Smooth muscle cell of the brain vasculature (primary cell): ENCODE data around the gene DSG2.
A peak's percentile ranks its signal among the peaks of the same experiment; 100 is the strongest.
"Not testable (repeated sequence)": the region's sequence is repeated elsewhere in the genome, so short reads cannot be mapped to it uniquely, and the experiment has no call there.

Source experiments
- DNase-seq: peaks from one replicate; pipeline ENCODE4 v3.0.0-alpha.2; 2012; ENCODE audit warnings: low read depth, low spot score

Gene DSG2

DNA sequence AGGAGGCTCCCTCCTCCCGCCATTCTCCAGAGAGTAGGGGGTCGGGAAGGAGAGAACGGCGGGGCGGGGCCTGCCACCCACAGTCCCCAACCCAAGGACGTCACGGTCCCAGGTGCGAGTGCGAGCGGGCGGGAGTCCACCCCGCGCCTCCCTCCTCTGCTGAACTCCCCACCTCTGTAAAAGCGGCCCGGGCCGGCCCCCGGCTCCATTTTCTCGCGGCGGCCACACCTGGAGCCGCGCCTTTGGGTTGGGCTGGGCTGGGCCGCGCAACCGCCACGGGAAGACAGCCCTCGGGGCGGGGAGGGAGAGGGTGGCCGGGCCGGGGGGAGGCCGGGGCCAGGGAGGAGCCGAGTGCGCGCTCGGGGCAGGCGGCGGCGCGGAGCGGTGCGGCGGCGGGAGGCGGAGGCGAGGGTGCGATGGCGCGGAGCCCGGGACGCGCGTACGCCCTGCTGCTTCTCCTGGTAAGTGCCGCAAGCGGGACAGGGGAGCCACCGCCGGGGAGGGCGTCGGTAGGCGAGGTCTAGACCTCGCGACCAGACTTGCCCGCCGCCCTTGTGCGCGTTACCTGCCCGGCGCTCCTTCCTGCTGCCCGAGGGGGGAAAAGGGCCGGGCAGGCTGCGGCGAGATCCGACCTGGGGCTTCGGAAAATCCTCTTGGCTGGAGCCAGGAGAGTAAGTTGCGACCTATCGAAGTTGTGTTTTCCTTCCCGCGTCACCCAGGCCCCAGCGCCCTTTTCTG is at the start of gene DSG2:
DSG2 (plus strand) TSS at position 342 of the 738 bp plus-strand sequence; CDS start at position 417, 75 bp downstream.
- no peak for DNase-seq

GRCh38 chr18:31450409-31450808 is 47.6 kb upstream of the DSG2 start:
- DNase-seq = no peak

DNA sequence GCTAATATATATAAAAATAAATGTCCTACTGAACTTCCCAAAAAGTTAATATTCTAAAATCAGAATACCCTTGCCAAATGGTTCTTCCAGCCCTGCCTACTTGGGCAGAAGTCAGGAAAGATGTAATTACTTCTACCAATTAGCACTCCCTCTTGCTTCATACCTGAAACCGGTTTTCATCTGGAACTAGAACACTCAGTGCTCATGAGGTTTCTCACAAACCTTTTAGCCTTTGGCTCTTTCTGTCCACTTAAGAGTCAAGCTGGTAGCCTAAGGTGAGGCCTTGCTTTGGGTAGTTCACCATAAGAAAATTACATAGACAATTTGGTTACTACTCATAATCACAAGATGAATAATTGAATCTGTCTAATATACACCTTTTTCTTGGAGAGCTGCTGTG is 46.4 kb upstream of the DSG2 start:
- no peak for DNase-seq

- DNase-seq = peak; percentile 9
Observed at GRCh38 chr18:31454066-31454708, 43.8 kb upstream of the DSG2 start.

DNA sequence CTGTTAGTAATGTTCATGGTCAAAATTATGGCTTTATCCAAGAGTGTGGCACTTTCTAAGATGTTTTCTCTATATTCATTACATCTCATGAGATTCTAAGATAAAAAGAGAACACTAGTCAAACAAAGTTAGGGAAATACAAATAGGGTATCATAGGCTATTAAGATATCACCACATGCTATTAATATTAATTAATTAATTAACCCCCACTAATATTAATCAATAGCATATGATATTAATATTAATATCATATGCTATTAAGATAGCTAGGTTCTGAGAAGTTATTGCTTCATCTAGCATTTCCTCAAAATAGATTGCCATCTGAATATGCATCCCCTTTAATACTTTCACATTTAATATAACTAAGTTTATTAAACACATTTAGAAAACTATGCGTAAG is 28.3 kb upstream of the DSG2 start:
- DNase-seq = no peak

DNA sequence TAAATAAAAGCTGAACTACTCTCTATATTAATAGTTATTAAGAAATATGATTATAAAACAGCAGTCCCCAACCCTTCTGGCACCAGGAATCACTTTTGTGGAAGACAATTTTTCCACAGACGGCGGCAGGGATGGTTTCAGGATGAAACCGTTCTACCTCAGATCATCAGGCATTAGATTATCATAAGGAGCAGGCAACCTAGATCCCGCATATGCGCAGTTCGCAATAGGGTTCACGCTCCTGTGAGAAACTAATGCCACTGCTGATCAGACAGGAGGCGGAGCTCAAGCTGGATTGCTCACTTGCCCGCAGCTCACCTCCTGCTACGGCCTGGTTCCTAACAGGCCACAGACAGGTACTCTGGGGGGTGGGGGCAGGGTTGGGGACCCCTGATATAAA is 19.3 kb upstream of the DSG2 start:
- DNase-seq = no peak

DNA sequence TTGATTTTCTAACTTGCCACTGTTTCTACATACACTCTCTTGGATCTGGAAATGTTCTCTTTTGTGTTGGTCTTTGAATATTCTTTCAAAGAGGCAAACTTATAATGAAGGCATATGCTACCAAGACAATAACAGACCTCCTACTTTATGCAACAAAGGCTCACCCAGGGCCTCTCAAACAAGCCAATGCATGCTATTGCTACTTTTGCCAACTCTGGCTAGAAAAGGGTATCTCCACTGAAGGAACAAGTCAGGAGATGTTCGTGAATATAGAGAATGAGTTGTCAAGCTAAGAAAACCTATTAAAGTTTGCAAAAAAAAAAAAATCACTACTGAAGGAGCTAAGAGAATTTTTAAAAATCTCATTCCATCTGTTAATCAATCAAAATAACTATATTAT is 15.9 kb upstream of the DSG2 start:
- DNase-seq = no peak

DNA sequence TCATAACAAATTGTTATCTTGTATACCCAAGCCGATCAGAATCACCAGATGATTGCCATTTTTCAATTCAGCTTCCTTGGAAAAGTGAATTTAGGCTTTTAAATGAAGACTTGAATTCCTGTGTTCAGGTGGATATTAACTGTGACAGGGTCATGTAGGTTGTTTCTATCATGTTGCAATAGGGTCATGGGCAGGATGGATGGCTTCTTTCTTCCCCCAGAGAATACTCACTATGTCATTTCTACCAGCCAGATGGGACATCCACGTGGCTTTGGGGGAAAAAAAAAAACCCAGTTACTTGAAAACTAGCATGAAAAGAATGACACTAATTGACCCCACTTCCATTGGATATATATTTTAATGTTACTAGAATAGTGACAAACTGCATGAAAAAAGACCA is 14.6 kb upstream of the DSG2 start:
- DNase-seq = no peak

GRCh38 chr18:31484461-31484860 is 13.5 kb upstream of the DSG2 start:
- no peak for DNase-seq

DNA sequence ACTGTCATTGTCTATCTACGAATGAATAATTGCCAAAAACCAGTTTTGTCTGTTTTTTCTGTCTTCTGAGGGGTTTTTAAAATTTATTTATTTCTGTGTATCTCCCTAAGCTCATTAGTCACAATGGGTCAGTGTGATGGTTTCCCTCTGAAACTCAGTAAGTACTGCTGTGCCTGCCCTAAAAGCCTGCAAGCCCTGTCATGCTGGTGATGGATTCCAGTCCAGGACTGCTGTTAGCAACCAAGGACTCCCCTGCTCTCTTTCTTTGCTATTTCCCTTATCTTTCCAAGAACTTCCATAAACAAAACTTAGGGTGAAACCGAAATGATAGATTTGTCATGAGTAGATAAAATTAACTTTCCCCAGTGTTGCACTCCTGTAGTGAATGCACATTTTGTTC is 11.8 kb upstream of the DSG2 start:
- no peak for DNase-seq

GRCh38 chr18:31487246-31488015 is 10.5 kb upstream of the DSG2 start:
- peak; percentile 10 for DNase-seq

GRCh38 chr18:31489311-31489710 is 8.7 kb upstream of the DSG2 start:
- DNase-seq = no peak

DNA sequence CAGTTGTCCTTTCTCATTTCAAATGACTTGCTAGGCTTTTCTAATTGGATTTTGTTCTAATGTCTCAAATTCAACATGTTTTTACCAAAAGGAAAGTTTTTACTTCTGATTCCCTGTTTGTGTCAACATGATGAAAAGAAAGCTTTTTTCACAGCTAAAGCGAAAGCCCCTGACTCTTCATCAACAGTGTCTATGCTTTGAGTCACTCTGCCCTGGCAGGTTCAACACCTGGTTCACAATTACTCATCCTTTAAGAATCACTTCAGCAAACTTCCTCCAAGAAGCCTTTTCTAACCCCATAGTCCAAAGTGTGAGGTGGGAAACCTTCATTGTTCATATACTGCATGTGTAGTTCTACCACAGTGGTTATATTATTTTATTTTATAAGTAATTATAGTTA is 7.6 kb upstream of the DSG2 start:
- DNase-seq = no peak

DNA sequence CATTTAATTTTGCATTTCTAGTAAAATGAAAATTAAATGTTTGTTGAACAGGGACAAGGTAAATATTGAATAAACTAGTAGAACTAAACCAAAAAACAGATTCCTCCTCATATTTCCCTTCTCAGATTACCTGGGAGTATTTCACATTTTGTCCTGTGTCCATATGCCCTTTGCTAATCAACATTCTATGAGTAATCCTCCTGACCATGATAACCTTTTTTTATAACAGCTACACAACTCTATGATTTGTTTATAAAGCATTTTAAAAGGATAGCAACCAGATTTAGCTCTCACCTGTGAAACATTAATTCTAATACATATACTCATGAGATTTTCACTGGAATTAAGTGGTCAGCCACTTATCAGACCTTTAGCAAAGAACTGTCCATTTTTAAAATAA is 7.1 kb upstream of the DSG2 start:
- no peak for DNase-seq

- DNase-seq = no peak
Observed at GRCh38 chr18:31491586-31491985, 6.4 kb upstream of the DSG2 start.

DNA sequence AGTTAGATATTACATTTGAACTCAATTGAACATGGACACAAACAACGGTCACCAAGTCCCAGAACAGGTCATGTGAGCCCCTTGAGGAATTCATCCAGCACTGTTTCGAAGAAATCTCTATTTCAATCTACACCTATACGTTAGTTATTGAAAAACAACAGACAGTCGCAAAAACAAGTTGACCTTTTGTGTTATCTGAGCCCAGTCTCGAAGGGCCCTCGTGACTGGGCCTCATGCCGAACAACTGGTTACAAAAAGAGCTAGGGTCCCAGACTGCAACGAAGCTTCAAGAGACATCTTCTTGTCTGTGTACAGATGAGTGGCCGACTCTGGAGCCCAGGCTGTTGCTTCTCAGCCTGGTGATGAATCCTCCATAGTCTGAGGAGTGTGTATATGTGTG is 5.3 kb upstream of the DSG2 start:
- DNase-seq = no peak

- no peak for DNase-seq
Observed at GRCh38 chr18:31493171-31493570, 4.8 kb upstream of the DSG2 start.

DNA sequence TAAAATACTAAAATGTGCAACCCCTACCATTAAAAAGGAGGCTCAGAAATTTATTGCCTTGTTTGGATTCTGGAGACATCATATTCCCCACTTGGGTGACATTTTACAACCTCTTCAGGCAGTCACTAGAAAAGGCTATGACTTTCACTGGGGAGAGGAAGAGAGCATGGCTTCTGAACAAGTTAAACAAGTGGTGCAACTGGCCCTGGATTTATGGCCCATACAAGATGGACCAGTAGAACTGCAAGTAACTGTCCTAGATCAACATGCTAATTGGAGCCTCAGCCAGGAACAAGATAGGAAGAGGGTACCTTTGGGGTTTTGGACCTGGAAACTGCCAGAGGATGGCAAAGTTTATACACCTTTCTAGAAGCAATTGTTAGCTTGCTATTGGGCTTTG is 4.0 kb upstream of the DSG2 start:
- DNase-seq = no peak

- DNase-seq = not testable (repeated sequence)
Observed at GRCh38 chr18:31494705-31495244, 3.2 kb upstream of the DSG2 start.

DNA sequence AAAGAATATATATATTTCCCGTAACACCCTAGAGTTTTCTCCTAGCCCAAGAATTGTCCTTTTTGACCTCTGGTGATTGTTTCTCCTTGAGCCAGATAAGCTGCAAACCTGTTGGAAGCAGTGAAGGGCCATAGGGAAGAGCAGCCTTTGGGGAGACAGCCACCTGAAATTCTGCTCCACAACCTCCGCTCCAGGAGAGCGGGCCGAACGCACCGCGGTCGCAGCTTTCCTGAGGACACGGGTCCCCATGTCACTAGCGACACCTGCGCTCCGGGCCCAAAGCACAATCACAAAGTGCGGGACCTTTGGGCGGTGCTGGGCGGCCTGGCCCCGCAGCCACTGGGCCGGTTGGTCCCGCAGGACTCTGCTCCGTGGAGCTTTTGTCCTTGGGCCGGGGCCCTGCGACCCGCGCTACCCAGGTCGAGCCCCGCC is 557 bp upstream of the DSG2 start:
- no peak for DNase-seq

DNA sequence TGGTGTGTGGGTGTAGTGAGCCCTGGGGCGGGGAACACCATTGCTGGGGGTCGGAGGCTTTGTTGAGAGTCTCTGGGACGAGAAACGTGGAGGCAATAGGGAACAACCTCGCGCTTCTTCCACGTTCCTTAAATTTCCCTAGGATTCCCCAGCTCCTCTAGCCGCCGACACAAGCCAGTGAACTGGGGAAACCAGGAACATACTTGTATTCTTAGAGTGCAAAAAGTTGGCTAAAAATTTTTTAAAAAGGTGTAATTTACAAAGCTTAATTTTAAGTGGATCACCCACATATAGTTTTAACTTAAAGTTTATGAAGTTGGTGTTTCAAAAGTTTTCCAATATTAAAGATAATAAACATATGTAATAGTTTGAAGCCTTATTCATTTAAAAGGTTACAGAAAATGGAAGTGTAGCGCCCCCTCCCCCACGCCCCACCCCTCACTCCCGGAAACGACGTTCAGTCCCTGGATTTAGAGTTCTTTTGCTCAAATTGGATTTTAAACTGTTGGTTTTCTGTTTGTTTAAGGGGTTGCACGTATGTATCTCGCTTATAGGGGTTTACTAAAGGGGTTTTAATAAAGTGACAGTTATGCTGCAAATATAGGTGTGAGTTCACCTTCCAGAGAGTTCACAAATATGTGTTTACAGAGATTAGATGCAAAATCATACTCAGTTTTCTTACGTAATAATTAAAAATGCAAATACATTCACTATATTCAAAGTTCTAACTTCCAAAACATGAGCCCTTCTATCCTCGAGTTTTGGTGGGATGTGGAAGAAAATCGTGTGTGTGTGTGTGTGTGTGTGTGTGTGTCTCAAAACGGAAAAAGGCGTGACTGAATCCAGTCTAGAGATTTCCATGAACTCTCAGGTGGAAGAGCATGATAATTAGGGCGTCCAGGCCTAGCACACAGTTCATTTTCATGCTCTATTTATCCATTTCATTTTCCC is 872 bp downstream of the DSG2 start:
- DNase-seq = no peak
